Activated T-cell treated with anti-CD3 and anti-CD28 coated beads for 4 hours (primary cell): ENCODE measurements around the gene PRRT2.

Source experiments
- DNase-seq: peaks from one replicate; pipeline ENCODE4 v3.0.0-alpha.2; 2020

PRRT2 gene

DNA sequence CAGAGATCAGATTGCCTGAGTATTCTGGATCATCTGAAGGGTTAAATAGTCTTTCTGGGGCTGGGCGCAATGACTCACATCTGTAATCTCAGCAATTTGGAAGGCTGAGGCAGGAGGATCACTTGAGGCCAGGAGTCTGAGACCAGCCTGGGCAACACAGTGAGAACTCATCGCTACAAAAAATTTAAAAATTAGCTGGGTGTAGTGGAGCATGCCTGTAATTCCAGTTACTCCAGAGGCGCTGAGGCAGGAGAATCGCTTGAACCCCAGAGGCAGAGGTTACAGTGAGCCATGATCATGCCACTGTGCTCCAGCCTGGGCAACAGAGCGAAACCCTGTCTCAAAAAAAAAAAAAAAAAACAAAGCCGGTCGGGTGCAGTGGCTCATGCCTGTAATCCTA is 23.9 kb downstream of the PRRT2 start:
- no peak for DNase-seq

DNA sequence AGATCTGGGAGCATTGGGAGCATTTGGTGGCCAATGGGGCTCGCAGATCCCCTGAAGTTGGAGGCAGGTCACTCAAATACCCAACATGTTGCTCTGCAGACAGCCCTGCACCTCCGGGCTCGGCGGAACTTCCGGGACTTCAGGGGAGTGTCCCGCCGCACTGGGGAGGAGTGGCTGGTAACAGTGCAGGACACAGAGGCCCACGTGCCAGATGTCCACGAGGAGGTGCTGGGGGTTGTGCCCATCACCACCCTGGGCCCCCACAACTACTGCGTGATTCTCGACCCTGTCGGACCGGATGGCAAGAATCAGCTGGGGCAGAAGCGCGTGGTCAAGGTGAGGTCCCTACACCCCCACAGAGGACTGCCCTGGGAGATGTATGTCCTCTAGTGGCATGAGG is 24.6 kb downstream of the PRRT2 start:
- DNase-seq, result no peak

DNA sequence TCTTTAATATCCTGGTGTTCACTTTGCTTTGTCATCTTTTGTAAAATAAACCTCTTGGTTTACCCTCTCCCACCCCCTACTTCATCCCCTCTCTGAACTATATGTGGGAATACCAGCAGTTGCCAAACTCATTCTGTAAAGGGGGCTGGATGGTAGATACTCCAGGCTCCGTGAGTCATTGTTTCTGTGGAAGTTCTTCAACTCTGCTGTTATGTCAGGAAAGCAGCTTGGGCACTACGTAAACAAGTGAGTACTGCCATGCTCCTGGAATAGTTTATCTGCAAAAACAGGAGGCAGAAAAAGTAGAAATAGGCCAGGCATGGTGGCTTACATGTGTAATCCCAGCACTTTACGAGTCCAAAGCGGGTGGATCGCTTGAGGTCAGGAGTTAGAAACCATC is 25.8 kb downstream of the PRRT2 start:
- DNase-seq, result no peak

DNA sequence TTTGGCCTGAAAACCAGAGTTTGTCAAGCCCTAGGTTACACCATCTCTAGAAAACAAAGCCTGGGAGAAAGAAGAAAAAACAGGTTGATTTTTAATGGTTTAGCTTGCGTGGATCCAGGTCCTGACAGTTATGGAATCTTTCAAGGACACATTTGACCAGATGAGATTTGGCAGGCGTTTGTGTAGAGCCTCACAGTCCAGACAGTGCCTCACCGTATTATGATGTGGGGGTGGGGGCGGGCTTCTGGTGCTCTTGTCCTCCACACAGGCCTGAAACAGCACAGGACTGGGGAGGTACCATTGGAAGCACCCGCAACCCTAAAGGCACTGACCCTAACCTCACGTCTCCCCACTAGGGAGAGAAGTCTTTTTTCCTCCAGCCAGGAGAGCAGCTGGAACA is 27.8 kb downstream of the PRRT2 start:
- no peak for DNase-seq

DNA sequence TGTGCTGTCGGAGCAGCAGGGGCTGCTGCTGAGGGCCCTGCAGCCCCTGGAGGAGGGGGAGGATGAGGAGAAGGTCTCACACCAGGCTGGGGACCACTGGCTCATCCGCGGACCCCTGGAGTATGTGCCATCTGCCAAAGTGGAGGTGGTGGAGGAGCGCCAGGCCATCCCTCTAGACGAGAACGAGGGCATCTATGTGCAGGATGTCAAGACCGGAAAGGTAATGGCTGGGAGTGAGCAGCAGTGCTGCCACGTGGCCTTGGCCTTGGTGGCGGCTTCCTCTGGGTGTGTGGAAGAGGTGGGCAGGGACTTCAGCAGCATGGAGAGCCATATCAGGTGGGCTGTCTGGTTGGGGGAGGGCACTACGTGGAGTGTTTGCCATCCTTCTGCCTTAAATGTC is 28.2 kb downstream of the PRRT2 start:
- DNase-seq, result no peak

DNA sequence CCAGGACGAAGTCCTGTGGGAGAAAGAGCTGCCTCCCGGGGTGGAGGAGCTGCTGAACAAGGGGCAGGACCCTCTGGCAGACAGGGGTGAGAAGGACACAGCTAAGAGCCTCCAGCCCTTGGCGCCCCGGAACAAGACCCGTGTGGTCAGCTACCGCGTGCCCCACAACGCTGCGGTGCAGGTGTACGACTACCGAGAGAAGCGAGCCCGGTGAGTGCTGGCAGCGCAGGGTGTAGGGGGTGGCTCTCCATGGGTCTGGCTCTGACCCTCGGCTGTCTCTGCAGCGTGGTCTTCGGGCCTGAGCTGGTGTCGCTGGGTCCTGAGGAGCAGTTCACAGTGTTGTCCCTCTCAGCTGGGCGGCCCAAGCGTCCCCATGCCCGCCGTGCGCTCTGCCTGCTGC is 29.6 kb downstream of the PRRT2 start:
- DNase-seq, result no peak

DNA sequence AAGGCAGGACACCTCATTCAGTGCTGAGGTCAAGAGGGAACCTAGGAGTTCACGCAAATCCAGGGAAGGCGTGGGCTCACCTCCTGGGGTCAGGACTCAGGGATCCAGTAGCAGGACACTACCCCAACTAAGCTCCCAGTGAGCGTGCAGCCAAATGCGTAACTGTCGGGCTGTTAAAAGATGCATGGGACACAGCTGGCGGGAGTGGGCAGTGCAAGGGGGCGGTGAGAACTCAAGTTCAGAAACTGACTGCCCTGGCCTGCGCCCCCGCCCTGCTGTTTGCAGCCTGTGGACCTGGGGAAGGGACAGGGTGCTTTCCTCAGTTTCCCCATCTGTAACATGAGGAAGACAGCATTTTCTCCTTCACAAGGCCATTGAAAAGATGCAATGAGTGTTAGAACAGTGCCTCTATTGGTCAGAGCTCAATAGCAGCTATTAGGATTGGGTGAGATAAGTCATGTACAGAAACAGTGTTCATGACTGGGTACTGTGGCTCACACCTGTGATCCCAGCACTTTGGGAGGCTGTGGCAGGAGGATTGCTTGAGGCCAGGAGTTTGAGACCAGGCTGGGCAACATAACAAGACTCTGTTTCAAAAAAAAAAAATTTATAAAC is 30.8 kb downstream of the PRRT2 start:
- no peak for DNase-seq

DNA sequence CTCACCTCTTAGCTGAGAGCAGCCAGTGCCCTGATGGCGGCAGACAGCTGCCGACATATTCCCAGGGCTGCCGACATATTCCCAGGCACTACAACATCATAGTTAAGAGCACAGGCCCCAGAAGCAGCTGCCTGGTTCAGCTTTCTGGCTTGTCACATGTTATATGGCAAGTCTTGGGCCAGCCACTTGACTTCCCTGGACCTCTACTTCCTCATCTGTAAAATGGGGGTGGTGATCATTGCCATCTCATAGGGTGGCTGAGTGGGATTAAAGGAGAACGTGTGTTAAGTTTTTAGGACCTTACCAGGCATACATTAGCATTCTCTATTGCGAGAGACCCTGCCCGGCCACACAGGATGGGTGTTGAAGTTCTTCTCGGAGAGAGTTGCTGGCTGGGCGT is 31.9 kb downstream of the PRRT2 start:
- no peak for DNase-seq

DNA sequence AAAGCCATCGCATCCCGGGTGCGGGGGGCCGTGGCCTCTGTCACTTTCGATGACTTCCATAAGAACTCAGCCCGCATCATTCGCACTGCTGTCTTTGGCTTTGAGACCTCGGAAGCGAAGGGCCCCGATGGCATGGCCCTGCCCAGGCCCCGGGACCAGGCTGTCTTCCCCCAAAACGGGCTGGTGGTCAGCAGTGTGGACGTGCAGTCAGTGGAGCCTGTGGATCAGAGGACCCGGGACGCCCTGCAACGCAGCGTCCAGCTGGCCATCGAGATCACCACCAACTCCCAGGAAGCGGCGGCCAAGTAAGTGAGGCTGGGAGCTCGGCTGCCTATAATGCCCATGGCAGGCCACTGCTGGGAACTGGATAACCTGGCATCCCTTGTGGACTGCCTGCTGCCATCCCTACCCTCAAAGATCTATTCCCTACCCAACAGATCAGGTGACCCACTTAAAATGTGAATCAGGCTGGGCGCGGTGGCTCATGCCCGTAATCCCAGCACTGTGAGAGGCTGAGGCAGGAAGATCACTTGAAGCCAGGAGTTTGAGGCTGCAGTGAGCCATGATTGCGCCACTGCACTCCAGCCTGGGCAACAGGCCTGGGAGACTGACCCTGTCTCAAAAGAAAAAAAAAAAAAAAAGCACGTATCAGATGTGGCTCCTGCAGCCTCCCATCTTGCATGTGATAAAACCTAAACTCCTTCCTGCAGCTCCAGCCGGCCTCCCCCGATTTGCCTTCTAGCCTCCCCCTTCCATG is 32.8 kb downstream of the PRRT2 start:
- DNase-seq, result no peak

DNA sequence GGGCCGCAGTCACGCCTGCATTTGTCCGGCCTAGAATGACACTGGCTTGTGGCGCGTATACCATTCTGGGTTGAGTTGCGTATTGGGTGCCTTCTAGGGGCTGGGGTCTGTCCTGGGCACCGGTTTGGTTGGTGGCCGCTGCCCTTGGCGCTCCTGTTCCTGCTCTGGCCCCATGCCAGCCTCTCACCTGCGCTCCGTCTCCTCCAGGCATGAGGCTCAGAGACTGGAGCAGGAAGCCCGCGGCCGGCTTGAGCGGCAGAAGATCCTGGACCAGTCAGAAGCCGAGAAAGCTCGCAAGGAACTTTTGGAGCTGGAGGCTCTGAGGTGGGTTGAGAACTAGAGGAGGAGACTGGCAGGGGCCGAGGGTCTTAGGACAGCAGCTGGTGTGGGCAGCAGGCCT is 33.7 kb downstream of the PRRT2 start:
- DNase-seq, result no peak

DNA sequence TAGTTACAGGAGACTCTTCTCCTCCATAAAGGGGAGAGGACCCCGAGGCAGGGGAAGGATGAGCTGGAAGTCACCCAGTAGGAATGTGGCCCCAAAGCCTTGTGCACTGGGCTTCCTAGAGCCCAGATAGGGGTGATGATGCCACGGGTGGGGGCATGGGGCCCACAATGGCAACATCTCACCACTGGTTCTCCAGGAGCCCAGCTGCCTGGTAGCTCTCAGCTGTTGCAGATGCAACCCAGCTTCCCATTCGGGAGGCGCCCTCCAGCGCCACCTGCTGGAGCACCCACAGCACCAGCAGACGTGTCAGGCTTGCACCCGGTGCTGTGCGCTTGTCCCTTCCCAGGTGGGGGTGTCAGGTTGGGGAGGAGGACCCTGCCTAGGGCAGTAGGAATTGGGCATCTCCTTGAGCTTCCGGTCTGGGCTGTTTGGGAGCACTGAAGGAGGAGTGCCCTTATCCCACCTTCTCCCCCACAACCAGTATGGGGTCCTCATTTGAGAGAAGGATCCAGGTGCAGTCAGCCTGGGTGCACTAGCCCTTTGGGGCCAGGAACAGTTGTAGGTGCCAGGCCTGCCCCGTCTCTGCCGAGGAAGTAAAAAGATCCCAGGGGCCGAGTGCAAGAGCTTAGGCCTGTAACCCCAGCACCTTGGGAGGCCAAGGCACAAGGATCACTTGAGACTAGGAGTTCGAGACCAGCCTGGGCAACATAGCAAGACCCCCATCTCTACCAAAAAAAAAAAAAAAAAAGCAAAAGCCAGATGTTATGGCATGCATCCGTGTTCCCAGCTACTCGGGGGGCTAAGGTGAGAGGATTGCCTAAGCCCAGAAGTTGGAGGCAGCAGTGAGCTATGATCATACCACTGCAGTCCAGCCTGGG is 36.7 kb downstream of the PRRT2 start:
- peak; percentile 71 for DNase-seq

DNA sequence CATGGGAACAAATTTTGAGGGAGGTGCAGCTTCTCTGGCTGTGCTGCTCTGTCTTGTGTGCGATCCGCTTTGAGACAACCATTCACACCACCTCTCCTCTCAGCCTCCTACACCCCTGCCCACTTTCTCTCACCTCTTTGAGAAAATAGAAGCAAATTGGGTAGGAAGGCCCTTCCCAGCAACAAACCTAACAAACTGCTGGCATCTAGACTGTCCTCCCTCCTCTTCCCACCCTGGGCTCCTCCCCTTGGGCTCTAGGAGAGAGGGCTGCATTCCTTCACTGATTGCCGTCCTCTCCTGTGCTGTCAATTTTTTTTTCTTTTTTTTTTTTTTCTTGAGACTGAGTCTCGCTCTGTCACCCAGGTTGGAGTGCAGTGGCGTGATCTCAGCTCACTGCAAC is 37.5 kb downstream of the PRRT2 start:
- no peak for DNase-seq

DNA sequence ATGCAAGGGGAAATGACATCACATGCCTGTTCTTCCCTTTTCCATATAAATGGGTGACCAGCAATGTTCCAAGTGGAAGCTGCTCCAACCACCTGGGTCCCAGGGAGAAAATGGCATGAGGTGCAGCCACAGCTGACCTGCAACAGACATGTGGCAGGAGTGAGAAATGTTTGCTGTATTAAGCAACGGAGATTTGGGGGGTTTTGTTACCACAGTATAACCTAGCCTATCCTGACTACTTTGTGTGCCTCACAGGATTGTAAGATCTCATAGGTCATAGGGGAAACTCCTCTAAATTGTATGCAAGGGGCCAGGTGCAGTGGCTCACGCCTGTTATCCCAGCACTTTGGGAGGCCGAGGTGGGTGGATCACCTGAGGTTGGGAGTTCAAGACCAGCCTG is 39.0 kb downstream of the PRRT2 start:
- no peak for DNase-seq

DNA sequence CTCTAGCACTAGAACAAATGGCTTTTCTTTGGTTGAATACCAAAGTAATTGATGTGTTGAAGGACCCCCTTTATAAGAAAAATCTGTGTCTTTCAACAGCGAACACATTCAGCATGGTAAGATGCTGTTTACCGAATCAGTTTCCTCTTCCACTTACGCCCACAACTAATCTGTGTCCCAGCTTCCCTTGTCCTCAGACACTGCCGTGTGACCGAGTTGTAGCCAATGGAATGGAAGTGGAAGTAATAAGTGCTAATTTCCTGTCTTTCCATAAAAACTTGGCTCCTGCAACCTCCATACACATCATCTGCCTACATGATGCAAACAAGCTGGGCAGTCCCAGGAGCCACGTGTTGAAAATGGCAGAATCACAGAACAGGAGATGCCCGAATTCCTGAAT is 40.7 kb downstream of the PRRT2 start:
- no peak for DNase-seq

DNA sequence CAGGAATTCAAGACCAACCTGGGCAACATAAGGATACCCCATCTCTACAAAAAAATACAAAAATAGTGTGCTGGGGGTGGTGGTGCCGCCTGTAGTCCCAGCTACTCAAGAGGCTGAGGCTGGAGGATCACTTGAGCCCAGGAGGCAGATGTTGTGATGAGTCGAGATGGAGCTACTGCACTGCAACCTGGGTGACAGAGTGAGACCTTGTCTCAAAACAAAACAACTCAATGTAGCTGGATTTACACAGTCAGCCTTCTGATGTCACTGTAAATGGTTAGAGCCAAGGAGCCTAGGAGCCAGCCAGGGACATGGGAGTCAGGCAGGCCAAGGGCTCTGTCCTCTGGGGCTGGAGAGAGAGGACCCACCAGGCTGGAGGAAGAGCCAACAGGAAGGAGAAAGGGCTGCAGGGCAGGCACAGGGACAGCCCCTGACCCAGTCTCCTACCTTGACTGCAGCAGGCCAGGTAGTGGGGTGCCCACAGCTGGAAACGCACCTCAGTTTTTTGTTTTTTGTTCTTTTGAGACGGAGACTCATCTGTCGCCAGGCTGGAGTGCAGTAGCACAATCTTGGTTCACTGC is 42.6 kb downstream of the PRRT2 start:
- DNase-seq, result no peak

DNA sequence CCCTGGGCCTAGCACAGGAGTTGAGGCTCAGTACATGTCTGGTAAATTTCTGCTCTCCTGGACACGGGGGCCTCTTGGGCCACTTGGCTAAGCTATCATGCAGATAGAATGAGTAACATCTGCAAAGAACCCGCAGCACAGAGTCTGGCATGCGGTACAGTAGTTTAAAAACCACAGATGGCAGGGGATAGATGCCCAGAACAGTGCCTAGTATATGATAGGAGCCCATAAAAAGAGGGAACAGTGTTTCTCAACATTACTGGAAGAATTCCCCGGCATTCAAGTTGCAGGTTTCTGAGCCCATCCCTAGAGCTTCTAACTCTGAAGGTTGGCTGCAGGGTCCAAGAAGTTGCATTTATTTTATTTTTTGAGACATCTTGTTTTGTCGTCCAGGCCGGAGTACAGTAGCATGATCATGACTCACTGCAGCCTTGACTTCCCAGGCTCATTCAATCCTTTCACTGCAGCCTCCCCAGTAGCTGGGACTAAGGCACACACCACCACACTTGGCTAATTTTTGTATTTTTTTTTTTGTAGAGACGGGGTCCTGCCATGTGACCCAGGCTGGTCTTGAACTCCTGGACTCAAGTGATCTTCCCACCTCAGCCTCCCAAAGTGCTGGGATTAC is 45.3 kb downstream of the PRRT2 start:
- DNase-seq, result no peak

DNA sequence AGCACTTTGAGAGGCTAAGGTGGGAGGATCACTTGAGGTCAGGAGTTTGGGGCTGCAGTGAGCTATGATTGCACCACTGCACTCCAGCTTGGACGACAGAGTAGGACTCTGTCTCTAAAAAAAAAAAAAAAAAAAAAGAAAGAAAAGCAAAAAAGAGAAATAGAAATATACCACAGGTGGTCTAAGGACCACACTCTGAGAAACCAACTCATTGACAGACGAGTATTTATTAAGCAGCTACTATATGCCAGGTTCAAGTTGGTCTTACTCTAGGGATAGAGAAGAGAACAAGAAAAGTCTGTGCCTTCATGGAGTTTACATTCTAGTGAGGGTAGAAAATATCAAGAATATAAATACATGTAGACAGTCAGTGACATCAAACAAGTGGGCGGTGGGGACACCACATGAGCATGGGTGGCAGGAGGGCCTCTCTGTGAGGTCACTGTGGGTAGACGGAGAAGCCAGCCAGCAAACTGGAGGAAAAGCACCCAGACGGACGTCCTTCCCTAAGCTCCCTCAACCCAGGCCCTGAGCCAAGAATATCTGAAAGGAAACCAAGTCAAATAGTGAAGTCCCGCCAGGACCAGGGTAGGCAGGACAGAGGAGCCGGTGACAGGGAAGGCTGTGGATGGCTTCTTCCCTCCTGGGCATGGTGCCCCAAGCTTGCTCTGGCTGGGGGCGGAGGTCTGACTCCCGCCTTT is 46.3 kb downstream of the PRRT2 start:
- no peak for DNase-seq

DNA sequence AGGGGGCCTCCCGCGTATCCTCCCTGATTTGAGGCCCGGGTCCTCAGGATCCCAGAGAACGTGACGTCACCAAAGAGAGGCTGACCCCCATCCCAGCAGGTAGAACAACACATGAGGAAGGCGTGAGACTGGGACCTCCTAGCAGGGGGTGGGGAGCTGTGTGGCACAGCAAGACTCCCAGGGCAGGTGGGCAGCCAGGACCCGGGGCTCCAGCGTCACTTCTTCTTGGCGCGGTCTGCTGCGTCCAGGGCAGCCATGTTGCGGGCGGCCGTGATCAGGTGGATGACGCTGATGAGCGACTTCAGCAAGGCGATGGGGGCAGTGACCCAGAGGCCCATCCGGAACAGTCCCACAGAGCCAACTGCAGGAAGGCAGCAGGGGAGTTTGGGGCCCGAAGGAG is 47.0 kb downstream of the PRRT2 start:
- DNase-seq, result no peak

DNA sequence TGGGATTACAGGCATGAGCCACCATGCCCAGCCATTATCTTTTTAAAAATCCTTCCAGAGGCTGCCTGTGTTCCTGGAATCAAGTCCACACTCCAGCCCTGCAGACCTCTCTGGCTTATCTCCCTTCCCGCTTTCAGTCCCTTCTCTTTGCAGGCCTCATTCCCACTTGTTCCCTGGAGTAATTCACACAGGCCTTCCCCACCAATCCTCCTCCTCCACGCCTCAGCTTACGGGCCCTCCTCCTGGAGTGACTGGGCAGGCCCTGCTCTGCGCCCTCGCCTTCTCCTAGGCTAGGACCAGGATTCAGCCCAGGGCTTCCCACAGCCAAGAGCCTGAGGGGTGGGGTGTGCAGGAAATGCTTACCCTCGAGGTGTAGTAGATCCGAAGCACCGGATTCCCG is 48.2 kb downstream of the PRRT2 start:
- DNase-seq, result no peak

DNA sequence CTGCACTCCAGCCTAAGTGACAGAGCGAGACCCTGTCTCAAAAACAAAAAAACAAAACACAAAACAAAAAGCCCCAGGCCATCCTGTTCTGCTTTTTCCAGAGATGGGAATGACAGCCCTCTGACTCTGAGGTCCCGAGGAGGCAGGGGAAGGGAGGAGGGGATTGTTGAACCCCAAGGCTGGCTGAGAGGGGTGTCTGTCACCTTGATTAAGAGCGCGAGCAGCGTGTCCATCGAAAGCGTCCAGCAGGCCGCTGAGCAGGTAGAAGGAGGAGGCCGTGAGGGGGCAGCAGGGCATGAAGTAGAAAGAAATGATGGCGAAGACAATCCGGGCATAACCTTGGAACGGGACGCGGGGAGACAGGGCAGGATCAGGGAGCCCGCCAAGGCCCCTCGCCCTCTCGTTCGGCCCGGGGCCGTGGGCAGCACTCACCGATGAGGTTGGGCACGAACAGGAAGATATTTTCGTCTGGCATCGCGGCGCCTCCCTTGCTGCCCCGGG is 50.4 kb downstream of the PRRT2 start:
- no peak for DNase-seq

DNA sequence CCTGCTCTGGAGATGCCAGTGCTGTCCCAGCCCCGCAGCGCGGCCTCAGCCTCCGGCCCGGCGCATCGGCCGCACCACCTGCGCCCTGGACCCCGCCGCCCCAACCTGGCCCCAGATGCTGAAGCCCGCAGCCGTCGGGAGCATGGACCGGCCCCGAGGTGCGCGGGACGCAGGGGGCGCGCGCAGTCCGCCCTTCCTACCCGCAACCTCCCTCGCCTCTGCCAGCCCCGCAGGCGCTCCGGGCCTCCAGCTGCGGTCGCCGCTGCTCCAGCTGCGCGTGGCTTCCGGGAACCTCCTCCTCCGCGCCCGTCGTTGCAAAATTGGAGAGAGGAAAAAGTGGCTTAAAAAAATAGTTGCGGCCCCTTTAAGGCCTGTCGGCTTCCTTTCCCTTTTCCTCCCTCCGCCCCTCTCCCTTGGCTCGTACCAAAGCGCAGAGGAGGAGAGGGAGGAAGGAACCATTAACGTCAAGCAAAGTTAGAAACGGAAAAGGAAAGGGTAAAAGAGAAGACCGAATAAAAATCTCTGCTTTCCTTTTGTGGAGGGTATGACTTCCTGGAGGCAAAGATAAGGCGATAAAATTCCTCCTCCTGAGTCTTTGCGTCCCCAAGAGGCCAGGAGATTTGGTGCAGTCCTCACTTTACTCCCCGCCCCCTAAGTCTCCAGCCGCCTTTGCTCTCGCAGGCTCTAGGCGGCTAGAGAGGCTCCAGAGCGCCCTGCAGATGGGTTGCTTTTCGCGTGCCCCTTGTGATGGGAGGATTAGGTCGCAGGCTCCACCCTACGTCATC is 51.1 kb downstream of the PRRT2 start, which contains the start of gene CDIPT:
Gene CDIPT, minus strand, starts transcription at position 343 of the 785 bp plus-strand sequence. CDS start 369 bp downstream, outside the sequence.
- DNase-seq, result peak; percentile 89
